IMR-90 (cell line): Measurements from ENCODE around the gene SULT1A3. TPM values are rescaled to one million over a fixed set of nuclear protein-coding genes. Genes with fewer than 3 reads are reported as not detected.

Experiments used
- ATAC-seq: fragments of 200-7000 bp; cut with Tn5 transposase; 2 replicates; pipeline ENCODE4 v1.9.1; 2020; ENCODE audit warnings: low read depth, mild to moderate bottlenecking, moderate library complexity
- BruUV-seq: library from RNA; stranded (reverse); fragments of 400-500 nt; replicated peaks from 2 replicates; lab custom pipeline; 2021; lab: Mats Ljungman, UMichigan
- CTCF ChIA-PET: fragments of 300-600 bp; formaldehyde crosslinking; extraction: SDS; loops from one replicate; lab custom pipeline; 2021; ENCODE audit warnings: antibody characterized with exemption; lab: Yijun Ruan, JAX
- POLR2A ChIA-PET: fragments of 300-600 bp; sonication (Branson Sonifier 250); formaldehyde crosslinking; loops from one replicate; lab custom pipeline; 2022; ENCODE audit warnings: antibody characterized with exemption; ENCODE audit not compliant: unreplicated experiment; lab: Charles Lee
- DNase-seq: peaks from one replicate; pipeline ENCODE4 v3.0.0; 2013
- H2AFZ ChIP-seq: replicated peaks from 2 replicates; pipeline ENCODE3; 2013; ENCODE audit warnings: low read length, mild to moderate bottlenecking; ENCODE audit not compliant: poor library complexity
- H2AK5ac ChIP-seq: 2 replicates; pipeline ENCODE4 v1.6.1; 2013; ENCODE audit warnings: low read depth, low read length, inconsistent platforms
- H2AK9ac ChIP-seq: replicated peaks from 2 replicates; pipeline ENCODE3; 2013; ENCODE audit warnings: mild to moderate bottlenecking, low read depth, low read length, moderate library complexity; ENCODE audit not compliant: poor library complexity
- H2BK120ac ChIP-seq: 2 replicates; pipeline ENCODE4 v1.6.1; 2013; ENCODE audit warnings: low read depth, low read length, inconsistent platforms
- H2BK15ac ChIP-seq: 3 replicates; pipeline ENCODE4 v1.6.1; 2013; ENCODE audit warnings: low read depth, low read length, inconsistent platforms
- H2BK20ac ChIP-seq: 2 replicates; pipeline ENCODE4 v1.6.1; 2013; ENCODE audit warnings: low read depth, mild to moderate bottlenecking, inconsistent platforms, low read length, moderate library complexity
- H2BK5ac ChIP-seq: 2 replicates; pipeline ENCODE4 v1.6.1; 2013; ENCODE audit warnings: mild to moderate bottlenecking, low read depth, low read length, inconsistent platforms; ENCODE audit not compliant: poor library complexity, severe bottlenecking
- H3K14ac ChIP-seq: replicated peaks from 2 replicates; pipeline ENCODE4 v1.6.1; 2013; ENCODE audit warnings: low read depth, low read length, inconsistent platforms
- H3K18ac ChIP-seq: 2 replicates; pipeline ENCODE4 v1.6.1; 2013; ENCODE audit warnings: low read depth, low read length, control low read depth
- H3K23ac ChIP-seq: 2 replicates; pipeline ENCODE4 v1.6.1; 2013; ENCODE audit warnings: low read depth, low read length, inconsistent platforms
- H3K27ac ChIP-seq: 2 replicates; pipeline ENCODE4 v1.5.1; 2013; ENCODE audit warnings: mild to moderate bottlenecking, control low read depth, low read length; ENCODE audit not compliant: insufficient read depth
- H3K27me3 ChIP-seq: 2 replicates; pipeline ENCODE4 v1.6.1; 2013; ENCODE audit warnings: low read length; ENCODE audit not compliant: control insufficient read depth, insufficient read depth
- H3K36me3 ChIP-seq: 2 replicates; pipeline ENCODE4 v1.6.1; 2013; ENCODE audit warnings: low read length, mixed read lengths; ENCODE audit not compliant: control insufficient read depth, insufficient read depth
- H3K4ac ChIP-seq: 2 replicates; pipeline ENCODE4 v1.6.1; 2013; ENCODE audit warnings: low read depth, low read length, inconsistent platforms
- H3K4me1 ChIP-seq: 2 replicates; pipeline ENCODE4 v1.6.1; 2013; ENCODE audit warnings: low read length, mixed read lengths; ENCODE audit not compliant: control insufficient read depth, insufficient read depth
- H3K4me2 ChIP-seq: 2 replicates; pipeline ENCODE4 v1.6.1; 2013; ENCODE audit warnings: low read depth, mild to moderate bottlenecking, control low read depth, low read length, moderate library complexity
- H3K4me3 ChIP-seq: 2 replicates; pipeline ENCODE4 v1.5.1; 2013; ENCODE audit warnings: low read depth, mild to moderate bottlenecking, control low read depth, low read length, moderate library complexity; ENCODE audit not compliant: insufficient read depth
- H3K56ac ChIP-seq: 2 replicates; pipeline ENCODE4 v1.6.1; 2013; ENCODE audit warnings: low read length, inconsistent platforms; ENCODE audit not compliant: insufficient read depth; ENCODE audit errors: extremely low read depth
- H3K79me1 ChIP-seq, 2 experiments: 2 replicates each; pipeline ENCODE4 v1.6.1; 2013; ENCODE audit warnings: low read length in 2 of 2, inconsistent platforms in 1 of 2, low read depth in 1 of 2
- H3K9ac ChIP-seq: 2 replicates; pipeline ENCODE4 v1.6.1; 2013; ENCODE audit warnings: low read depth, low read length, control low read depth
- H3K9me1 ChIP-seq: 2 replicates; pipeline ENCODE4 v1.6.1; 2013; ENCODE audit warnings: low read length, inconsistent platforms; ENCODE audit not compliant: insufficient read depth
- H3K9me3 ChIP-seq: 2 replicates; pipeline ENCODE4 v1.6.1; 2013; ENCODE audit warnings: low read length; ENCODE audit not compliant: control insufficient read depth, insufficient read depth
- H4K20me1 ChIP-seq: 2 replicates; pipeline ENCODE4 v1.6.1; 2013; ENCODE audit warnings: low read length, inconsistent platforms; ENCODE audit not compliant: insufficient read depth
- H4K5ac ChIP-seq: 2 replicates; pipeline ENCODE4 v1.6.1; 2013; ENCODE audit warnings: mild to moderate bottlenecking, low read depth, low read length, control low read depth
- H4K8ac ChIP-seq, 2 experiments: 2 replicates each; pipeline ENCODE4 v1.6.1; 2013; ENCODE audit warnings: low read depth in 2 of 2, low read length in 2 of 2, control low read depth in 1 of 2, inconsistent platforms in 1 of 2
- H4K91ac ChIP-seq: 2 replicates; pipeline ENCODE4 v1.6.1; 2013; ENCODE audit warnings: low read depth, low read length, inconsistent platforms; ENCODE audit not compliant: insufficient read depth
- CEBPB ChIP-seq: IDR thresholded peaks from 2 replicates; pipeline ENCODE4 v1.6.1; 2012; ENCODE audit warnings: low read depth, low read length, improper control_type of control experiment
- CHD1 ChIP-seq: IDR thresholded peaks from 2 replicates; pipeline ENCODE4 v1.6.1; 2012; ENCODE audit warnings: low read depth, low read length, improper control_type of control experiment
- FOS ChIP-seq: fragments of 150-350 bp; IDR thresholded peaks from 2 replicates; pipeline ENCODE4 v1.6.1; 2016; ENCODE audit warnings: low read depth, low read length
- MAFK ChIP-seq: IDR thresholded peaks from 2 replicates; pipeline ENCODE4 v1.6.1; 2012; ENCODE audit warnings: low read depth, low read length, improper control_type of control experiment
- NFE2L2 ChIP-seq: fragments of 150-350 bp; IDR thresholded peaks from 2 replicates; pipeline ENCODE4 v1.6.1; 2016; ENCODE audit warnings: low read depth, mild to moderate bottlenecking, low read length
- WGBS, 2 experiments: methylation state at CpG; one replicate each; pipeline versions ENCODE4 v1.1.5 to v1.1.7; 2013; ENCODE audit warnings: missing lambda C conversion rate in 2 of 2; ENCODE audit not compliant: insufficient read length in 1 of 2; ENCODE audit errors: extremely low coverage in 2 of 2; 5-methylcytosine and 5-hydroxymethylcytosine counted together
- dilution Hi-C: fragments of 300-500 bp; cut with HindIII; formaldehyde crosslinking; loops from one replicate; pipeline ENCODE4 v1.14.3; 2018; ENCODE audit warnings: low sequenced_read_pairs; ENCODE audit not compliant: unreplicated experiment
- in situ Hi-C: fragments of 300-500 bp; cut with MboI; formaldehyde crosslinking; loops from 3 replicates; pipeline ENCODE4 v1.14.3; 2019; ENCODE audit warnings: low sequenced_read_pairs, inconsistent platforms, mixed read lengths
- intact Hi-C: fragments of 100-400 bp; cut with micrococcal nuclease; formaldehyde crosslinking; loops from 2 replicates; pipeline ENCODE4 v1.10.0; 2022
- polyA plus RNA-seq, 3 experiments: library from polyadenylated mRNA; depleted of rRNA; stranded (reverse); fragments of >200 nt; gene quantifications; 2 replicates each; pipeline ENCODE4 v1.2.3, GENCODE V29; 2012; ENCODE audit warnings: low replicate concordance in 1 of 3
- total RNA-seq: library from RNA; depleted of rRNA; stranded (reverse); fragments of >200 nt; gene quantifications from 2 replicates; pipeline ENCODE4 v1.2.3, GENCODE V29; 2012

The SULT1A3 gene
- total and polyA plus RNA-seq, 2 of the 4 experiments (the other 2 are of a cell fraction), result 0.18 to 17.2 TPM

DNA sequence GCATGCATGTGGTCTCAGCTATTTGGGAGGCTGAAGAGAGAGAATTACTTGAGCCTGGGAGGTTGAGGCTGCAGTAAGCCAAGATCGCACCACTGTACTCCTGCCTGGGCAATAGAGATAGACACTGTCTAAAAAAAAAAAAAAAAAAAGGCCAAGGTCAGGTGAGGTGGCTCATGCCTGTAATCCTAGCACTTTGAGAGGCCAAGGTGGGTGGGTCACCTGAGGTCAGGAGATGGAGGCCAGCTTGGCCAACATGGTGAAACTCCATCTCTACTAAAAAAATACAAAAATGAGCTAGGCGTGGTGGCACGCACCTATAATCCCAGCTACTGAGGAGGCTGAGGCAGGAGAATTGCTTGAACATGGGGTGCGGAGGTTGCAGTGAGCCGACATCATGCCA is 43.9 kb upstream of the SULT1A3 start:
- H3K4me2 ChIP-seq, result no peak overlapping the region
- DNase-seq, result no peak
- no peak overlapping the region for H4K91ac ChIP-seq
- ATAC-seq, result no peak
- peaks cover 1% of the 10 kb centered on the region; the same call in 1 of the 2 replicates for H3K9me3 ChIP-seq
- H2BK120ac ChIP-seq, result no peak overlapping the region
- intact Hi-C loops, result no loop called here
- no CpG with 5 or more reads among the region's 5 CpGs for WGBS, 2 experiments
- no peaks in the 10 kb centered on the region for H3K9me1 ChIP-seq
- H2AFZ ChIP-seq, result no peak overlapping the region
- H3K4ac ChIP-seq, result no peak overlapping the region
- H3K27me3 ChIP-seq, result no peaks in the 10 kb centered on the region; the same call in 1 of the 2 replicates
- H3K4me1 ChIP-seq, result no peaks in the 10 kb centered on the region
- H3K56ac ChIP-seq, result no peak overlapping the region
- H4K5ac ChIP-seq, result no peak overlapping the region
- no peak overlapping the region for H2AK5ac ChIP-seq
- TF ChIP-seq FOS (no peak), MAFK (no peak), NFE2L2 (no peak), CEBPB (no peak), CHD1 (no peak)
- H2BK15ac ChIP-seq, result no peak overlapping the region
- no peak overlapping the region for H3K27ac ChIP-seq
- in situ Hi-C loops, result no loop called here
- H3K4me3 ChIP-seq, result no peak overlapping the region
- H2AK9ac ChIP-seq, result no peak overlapping the region
- H2BK20ac ChIP-seq, result no peak overlapping the region
- H3K14ac ChIP-seq, result no peak overlapping the region
- H3K18ac ChIP-seq, result no peak overlapping the region
- no peaks in the 10 kb centered on the region for H3K36me3 ChIP-seq
- H3K9ac ChIP-seq, result no peak overlapping the region
- no peak overlapping the region for H4K8ac ChIP-seq
- no peak overlapping the region for H2BK5ac ChIP-seq
- no TSS peak for BruUV-seq
- H4K20me1 ChIP-seq, result no peaks in the 10 kb centered on the region
- no peak overlapping the region for H3K23ac ChIP-seq
- no peaks in the 10 kb centered on the region for H3K79me1 ChIP-seq
- dilution Hi-C loops, result no loop called here
- CTCF ChIA-PET, result no interaction called here
- POLR2A ChIA-PET, result no interaction called here
